HG03095 (cell line): ENCODE measurements around the gene GPR37L1.

Source experiments
- ATAC-seq: cut with Tn5 transposase; IDR thresholded peaks from one replicate; pipeline ENCODE4 v1.9.1; 2021; ENCODE audit warnings: moderate library complexity; ENCODE audit not compliant: unreplicated experiment

Gene GPR37L1

DNA sequence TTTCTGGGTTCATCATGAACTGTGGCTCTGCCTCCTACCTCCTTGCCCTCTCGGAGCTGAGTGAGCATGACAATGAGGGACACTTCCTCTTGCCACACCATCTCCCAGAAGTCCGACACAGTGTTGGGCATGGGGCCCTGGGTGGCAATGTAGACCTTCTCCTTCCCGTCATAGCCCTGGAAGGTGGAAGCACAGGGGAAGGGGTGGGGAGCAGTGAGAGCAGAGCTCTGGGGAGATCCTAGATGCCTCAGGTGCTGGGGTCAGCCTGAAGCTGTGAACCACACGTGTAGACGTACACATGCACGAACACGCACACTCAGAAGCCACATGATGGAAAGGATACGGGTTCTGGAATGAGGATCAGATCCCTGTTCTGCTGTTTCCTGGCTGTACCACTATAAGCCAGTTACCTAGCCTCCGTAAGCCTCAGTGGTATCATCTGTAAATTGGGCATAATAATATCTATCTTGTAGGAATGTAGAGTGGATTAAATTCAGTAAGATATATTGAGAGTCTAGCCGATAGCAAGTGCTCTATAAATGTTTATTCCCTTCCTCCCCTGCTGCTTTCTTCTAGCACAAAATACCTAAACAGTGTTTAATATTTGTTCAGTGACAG is 31.5 kb downstream of the GPR37L1 start:
- ATAC-seq: no peak

DNA sequence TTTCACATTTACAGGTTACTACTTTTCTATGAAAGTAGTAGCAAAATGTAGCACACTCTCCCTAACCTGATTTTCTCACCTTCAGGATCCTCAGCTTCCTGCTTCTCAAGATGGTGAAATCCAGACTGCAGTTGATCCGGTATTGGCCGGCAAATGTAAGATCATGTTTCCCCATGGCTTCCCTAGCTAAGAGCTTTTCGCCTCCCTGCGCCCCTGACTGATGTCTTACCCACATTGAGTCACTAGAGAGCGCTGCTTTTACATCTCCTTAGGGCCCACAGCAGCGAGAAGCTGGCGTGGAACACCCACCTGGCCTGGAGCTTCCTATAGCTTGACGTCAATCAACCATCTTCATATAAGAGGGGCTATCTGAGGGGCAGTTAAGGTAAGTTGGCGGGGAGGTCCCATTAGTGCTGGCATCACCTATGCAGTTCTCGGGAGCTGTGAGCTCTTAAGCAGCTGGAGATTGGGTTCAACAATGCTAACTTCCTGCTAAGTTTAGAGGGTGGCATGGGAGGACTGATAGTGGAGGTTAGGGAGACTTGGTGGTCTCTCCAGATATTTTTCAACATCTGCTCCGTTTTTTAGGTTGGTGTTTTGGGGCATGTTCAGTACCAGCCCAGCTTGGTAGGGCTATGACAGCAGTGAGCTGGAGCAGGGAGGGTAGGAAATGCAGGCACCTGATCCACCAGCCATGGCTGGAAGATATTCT is 32.2 kb downstream of the GPR37L1 start:
- no peak for ATAC-seq

DNA sequence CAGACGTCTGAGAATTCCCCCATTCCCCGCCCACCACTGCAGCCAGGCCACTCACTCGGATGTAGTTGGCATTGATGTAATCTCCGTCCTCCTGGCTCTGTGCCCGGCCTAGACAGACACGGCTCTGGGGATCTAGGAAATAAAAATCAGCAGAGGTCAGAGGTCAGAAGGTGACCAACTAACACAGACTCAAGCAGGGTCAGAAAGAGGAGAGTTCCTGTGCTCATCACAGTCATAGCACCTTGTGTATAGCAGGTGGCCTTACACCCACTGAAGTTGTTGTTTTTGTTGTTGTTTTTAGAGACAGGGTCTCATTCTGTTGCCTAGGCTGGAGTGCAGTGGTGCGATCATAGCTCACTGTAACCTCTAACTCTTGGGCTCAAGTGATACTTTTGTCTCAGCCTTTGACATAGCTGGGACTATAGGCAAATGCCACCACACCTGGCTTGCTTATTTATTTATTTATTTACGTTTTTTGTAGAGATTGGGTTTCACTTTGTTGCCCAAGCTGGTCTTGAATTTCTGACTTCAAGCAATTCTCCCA is 32.8 kb downstream of the GPR37L1 start:
- no peak for ATAC-seq

DNA sequence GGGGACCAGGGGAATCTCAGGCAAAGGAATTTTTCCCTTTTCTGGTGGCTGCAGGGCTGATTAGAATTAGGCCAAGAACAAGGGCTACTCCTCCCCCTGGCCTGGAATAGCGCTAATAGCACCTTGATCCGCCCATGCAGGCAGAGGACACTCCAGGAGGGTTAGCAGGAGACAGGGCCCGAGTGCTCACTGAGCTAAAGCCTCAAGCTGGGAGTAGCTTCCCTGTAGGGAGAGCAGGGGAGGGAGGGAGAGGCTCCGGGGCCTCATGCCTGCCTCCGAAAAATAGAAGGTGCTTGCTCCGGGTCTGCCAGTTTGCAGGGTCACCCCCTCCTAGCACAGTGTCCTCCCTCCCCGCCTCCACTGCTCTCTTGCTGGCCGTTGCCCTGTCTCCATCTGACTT is 33.9 kb downstream of the GPR37L1 start:
- no peak for ATAC-seq

DNA sequence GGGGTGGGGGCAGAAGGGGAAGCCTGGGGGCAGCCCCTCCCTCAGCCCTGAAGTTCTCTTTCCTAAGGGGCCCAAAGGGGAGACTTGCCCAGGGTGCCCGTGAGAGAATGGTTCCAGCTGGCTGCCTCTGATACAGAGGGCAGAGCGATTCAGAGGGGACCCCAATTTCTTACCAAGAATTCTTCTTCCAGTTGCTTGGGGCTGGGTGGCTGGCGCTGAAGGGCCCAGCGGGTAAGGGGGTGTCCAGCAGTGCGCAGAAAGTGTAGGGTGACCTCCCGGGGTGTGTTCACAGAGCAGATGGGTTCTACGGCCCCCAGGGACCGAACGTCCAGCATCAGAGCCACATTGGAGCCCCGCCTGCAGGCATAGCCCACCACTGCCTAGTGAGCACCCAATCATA is 35.2 kb downstream of the GPR37L1 start:
- no peak for ATAC-seq

DNA sequence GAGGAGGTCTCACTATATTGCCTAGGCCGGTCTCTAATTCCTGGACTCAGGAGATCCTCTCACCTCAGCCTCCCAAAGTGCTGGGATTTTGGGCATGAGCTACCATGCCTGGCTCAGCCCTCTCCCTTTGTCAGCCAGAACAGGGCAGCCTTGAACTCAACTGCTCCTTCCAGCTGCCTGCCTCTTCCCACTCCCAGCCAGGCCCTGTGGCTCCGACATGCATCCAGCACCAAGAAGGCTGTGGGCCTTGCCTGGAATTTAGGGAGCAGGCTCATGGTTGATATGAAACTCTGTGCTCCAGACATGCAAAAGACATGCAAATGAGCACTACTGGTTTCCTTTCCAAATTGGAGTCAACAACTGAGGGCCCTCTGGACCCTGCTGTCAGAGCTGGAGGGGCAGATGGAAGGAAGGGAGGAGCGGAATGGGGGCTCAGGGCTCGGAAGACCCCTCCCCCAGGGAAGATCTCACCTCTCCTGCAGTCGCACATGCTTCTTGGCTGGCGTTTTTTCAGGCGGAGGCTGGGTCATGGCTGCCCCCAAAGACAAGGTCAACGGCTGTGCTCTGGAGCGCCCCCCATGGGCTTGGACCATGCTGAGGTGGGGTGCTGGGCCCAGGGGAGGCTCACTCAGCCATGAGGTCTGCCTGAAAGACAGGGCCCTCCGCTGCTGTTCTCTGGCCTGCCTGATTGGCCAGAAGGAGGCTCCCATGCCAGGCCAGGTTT is 36.3 kb downstream of the GPR37L1 start:
- ATAC-seq: no peak

DNA sequence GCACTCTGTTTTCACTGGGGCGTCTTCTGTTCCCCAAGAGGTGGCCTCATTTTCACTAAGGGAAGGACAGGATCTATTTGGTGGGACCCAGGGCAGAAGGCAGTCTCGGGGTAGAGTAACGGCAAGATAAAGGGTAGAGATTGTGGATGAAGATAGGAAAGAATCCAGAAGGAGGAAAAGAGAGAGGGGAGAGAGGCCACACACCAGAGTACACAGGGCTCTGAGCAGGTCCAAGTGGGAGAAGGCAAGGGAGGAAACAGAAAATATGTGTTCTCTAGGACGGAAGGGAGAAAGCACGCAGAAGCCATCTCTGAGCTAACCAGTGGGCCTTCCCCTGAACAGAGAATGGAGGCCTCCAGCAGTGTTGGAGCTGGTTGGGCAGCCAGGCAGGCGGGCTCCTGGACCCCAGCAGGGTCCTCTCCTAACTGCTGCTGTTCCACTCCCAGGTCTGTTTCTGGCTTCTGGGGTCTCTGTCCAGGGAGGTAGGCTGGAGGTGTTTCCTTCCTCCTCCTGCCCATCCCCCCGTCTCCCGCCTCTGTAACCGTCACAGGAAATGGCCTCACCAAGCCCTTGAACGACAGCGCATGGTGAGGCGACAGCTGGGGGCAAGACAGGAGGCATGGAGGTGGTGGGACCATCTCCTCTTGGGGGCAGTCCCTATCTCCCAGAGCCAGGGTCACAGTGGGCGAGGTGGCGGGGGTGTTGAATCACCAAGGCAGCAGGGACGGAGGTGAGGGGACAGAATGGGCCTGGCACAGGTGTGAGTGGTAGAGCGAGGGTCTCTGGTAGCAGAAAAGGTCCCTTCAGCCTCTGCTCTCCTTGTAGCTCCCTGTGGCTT is 37.0 kb downstream of the GPR37L1 start:
- ATAC-seq: no peak

DNA sequence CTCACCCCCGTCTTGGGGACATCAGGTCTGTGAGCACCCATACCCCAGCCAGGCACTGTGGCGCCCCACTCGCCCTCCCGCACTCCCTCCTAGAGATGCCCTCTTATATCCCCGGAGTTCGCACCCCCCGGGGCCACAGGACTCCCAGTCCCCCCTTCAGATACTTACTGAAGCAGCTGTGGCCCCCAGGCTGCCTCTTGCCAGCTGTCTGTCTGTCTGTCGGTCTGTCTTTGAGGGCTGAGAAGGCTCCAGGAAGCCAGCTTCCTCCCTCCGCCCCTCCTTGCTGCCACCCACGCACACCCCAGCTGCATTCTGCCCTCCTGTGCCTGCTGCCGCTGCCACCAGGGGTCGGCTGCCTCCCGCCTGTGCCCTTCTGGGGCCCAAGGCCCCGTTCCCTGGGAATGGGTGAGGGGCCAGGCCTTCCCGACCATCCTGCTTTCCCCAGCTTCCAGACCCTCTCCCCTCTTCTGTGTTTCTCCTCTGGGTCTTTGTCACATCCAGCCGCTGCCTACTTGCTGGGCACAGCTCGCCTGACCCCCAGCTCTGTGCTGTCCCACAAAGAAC is 37.7 kb downstream of the GPR37L1 start, which contains the start of gene PTPN7:
PTPN7 (minus strand) TSS at position 226 of the 564 bp plus-strand sequence. CDS start 1,200 bp downstream, outside the sequence.
- no peak for ATAC-seq

DNA sequence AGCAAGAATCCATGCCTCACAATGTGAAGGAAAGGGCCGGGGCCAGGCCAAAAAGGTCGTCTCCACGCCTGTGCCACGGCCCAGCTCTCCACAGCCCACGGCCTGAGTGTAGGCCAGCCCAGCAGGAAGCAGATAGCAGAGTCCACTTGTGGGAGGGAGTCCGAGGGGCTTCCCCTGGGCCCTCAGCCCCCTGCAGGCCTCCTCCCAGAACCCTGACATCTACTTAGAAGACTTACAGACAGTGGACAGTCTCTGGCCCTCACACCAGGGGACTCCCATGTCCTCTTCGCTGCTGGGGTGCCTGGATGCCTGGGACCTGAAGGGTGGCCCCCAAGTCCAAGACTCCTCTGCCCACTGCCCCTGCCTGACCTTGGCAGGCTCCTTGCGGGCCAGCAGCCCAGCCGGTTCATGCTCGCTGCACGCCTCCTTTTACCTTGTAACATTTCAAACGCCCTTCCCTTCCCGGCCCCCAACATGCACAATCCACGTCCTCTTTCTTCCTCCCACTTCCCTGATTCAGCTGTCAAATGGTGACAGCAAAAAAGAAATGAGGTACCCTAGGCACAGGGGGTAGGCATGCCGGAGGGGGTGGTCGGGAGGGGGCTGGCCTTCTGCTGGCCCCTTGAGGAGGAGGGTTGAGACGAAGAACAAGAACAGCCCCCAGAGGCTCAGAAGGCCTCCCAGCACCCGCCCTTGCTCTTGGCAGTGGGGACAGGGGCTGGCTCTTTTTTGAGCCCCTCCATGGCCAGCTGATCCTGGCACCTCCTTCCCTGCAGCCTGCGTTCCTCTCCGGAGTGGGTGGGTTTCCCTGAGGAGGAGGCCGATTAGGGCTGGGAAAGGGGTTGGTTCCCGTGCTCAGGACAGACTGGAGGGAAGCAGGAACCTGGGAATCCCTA is 38.7 kb downstream of the GPR37L1 start:
- no peak for ATAC-seq

DNA sequence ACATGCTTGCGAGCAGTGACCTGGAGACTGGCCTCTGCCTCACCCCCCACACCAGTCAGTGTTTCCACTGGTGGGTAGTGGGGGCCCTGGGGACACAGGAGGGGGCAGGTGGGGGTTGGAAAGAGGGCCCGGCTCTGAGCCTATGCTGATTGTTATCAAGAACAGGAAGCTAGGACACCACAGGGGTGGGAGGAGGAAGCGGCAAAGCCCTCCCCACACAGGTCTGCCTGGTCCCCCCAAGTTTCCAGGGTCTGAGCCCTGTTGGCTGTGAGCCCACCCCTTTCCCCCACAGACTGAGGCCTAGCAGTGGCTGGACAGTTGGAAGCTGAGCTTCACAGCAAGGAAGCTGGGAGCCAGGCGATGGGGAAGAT is 39.3 kb downstream of the GPR37L1 start:
- ATAC-seq: no peak

DNA sequence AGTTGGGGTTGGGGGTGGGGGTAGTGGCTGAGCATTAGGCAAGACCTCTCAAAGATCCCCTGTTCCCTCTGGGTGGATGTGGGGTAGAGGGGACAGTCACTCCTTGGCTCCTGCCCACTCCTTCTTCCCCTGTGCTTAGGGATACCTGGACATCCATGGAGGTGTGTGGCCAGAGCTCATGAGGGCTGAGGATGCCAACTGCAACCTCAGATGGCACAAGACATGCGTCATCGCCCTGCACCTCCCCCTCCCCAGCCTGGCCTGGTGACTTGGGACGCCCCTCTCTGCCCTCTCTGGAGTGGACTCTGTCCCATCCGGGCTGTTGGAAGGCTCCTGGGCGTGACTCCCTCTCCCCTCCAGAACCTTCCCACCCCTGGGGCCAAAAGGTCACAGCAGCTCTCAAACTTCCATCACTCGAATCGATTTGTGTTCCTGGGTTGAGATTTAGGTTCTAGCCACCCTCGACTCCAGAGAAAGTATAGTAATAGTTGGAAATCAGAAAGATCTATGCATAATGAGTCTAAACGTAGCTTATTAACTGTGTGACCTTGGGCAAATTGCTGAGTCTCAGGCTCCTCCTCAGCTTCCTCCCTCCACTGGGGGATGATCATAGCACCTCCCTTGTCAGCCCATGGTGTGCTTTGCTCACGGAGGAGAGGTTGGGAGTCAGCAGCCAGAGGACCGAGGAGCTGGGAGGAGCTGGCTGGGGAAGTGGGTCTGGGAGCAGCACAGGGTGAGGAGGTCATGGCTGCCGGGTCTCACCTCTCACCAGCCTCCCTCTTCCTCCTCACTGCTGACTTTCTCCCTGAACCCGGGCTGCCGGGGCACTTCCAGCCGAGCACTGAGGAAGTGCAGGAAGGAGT is 39.9 kb downstream of the GPR37L1 start:
- ATAC-seq: no peak

DNA sequence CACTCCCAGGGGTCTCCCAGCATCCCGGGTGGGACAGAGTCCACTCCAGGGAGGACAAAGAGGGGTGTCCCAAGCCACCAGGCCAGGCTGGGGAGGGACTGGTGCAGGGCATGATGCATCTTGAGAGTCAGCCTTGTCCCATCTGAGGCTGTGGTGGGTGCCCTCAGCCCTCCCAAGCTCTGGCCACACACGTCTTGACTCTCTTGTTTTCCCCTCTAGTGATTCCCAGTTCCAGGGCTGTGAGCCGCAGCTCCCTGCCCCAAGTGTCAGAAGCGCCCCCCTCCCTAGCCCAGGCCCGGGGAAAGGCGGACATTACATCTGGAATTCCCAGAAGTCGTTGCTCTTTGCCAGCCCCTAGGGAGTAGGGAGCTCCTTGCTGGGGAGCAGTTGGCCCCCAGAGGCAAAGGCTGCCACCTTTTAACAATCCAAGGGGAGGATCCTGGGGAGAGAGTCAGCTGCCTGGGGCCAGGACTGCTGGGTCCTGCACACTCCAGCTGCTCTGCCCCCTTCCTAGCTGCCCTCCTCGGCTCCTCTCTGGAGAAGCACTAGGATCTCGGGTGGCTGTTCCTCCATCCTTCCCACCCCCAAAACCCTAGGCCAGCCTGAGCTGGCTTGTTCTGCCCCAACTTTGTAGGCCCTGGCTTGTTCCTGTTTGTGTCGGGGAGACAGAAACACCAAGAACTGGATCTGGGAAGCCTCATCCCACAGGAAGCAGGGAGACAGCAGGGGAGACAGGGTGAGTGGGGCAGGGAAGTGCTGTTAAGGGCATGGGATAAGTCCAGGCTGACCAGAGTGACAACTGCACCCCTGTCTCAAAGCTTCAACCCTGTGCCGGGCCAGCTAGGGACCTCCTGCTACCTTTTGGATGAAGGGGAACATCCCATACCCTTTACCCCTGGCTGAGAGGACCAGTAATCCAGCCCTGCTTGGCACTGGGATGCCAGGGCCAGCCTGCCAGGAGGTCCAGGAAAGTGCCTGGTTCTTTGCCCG is 40.9 kb downstream of the GPR37L1 start:
- ATAC-seq: no peak

DNA sequence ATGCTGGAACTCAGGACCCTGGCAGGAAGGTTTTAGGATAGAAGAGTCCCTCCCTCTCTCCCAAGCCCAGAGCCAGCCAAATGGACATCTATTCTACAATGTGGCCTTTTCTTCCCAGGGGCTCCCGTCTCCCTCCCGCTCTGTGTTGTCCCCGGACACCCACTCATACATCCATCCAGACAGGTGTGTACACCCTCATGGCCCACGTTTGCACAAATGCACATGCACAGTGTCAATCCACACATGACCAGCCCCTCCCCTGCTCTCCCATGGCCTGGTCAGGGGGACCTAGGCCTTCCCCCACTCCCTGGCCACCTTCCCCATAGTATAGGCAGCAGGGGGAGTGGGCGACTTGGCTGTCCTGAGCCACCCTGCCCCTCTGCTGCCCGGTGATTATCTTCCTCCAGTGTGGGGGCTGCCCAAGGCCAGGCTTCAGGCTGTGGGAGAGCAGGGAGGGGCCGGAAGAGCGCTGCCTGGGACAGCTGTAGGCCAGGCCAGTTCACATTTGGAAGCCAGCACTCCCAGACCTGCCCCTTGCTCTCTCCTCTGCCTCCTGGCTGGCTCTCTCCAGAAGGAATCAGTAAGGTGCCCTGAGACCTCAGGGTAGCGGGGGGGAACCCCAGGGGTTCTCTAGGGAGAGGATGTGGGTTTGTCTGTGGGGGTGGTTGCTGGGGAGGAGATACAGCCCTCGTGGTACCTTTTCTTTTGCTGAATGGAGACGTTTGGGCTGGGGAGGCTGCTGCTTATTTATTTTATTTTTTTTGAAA is 41.7 kb downstream of the GPR37L1 start:
- peak; percentile 69 for ATAC-seq

DNA sequence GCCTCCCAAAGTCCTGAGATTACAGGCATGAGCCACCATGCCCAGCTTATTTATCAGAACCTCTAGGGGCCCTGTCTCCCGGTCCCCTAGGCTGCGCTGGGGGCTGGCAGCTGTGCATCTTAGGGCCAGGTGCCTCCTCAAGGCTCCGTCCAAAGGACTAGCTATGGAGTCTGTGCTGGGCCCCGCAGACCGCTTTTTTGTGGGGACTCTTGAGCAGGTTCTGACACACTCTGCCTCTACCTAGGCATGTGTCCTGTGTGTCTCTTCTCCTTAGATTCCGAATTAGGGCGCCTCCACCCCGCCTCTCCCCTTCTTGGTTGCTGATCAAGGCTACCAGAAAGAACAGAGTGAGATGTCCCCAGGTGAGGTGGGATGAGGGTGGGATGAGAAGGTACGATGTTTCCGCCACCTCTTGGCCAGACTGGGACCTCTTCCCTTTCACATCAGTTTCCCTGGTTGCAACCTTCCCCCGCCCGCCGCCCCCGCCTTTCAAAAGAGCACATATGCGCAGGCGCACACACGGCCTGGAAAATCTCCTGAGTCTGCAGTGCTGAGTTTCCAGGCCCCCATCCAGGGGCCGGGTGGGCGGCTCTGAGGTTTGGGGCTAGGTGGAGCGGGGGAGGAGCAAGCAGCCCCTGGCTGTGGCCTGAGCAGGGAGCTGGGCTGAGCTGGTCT is 42.7 kb downstream of the GPR37L1 start:
- no peak for ATAC-seq

DNA sequence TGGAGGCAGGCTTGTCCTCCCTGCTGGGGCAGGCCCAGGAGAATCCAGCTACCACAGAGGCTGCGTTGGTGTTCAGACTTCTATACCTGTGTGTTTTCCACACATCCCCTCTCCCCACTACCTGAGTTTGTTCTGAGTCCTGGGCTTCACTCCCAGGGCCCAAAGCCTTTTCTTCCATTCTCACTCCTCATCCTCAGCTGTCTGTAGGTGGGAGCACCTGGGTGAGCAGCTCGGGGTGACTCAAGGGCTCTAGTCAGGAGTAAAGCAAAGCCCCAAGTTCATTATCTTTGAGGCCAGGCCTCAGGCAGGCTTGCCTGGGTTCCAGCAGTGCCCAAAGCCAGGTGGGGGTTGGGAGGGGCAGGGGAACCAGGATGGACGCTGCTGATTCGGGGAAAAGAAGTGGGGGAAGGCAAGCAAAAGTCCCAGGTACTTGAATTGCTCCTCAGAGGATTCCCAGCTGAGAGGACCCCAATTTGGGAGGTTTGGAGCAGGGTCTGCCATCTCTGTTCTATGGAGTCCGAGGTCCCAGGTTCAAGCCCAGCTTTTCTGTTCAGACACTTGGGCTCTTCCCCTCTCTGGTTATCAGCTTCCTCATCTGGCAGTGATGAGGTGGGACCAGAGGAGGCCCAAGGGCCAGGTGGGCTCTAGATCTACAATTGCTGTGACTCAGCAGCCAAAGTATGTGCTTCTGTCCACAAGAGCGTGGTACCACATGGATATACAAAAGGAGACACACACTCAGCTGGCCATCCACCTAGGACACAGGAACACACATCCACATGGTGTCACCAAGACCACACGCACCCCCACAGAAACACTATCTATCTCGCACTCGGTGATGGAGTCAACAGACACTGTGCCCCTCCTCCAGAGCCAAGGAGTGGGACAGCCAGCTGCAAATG is 43.5 kb downstream of the GPR37L1 start:
- no peak for ATAC-seq
